ENCODE data around the gene PLEKHG5.
"Not testable (repeated sequence)": the region's sequence is repeated elsewhere in the genome, so short reads cannot be mapped to it uniquely, and the experiment has no call there.

PLEKHG5 gene

GRCh38 chr1:6461538-6462411, 29.7 kb downstream of the PLEKHG5 start:
- DNase-seq (ENCODE audit: low spot score): no peak

- no peak for DNase-seq (ENCODE audit: low spot score)
Observed at GRCh38 chr1:6461051-6461530, 30.4 kb downstream of the PLEKHG5 start.

GRCh38 chr1:6460301-6461050, 31.0 kb downstream of the PLEKHG5 start:
- no peak for DNase-seq (ENCODE audit: low spot score)

GRCh38 chr1:6459850-6460265, 31.6 kb downstream of the PLEKHG5 start:
- no peak for DNase-seq (ENCODE audit: low spot score)

- no peak for DNase-seq (ENCODE audit: low spot score)
Observed at GRCh38 chr1:6456800-6457466, 34.5 kb downstream of the PLEKHG5 start.

GRCh38 chr1:6455752-6456520, 35.5 kb downstream of the PLEKHG5 start:
- not testable (repeated sequence) for DNase-seq (ENCODE audit: low spot score)

GRCh38 chr1:6454856-6455751, 36.4 kb downstream of the PLEKHG5 start:
- DNase-seq (ENCODE audit: low spot score): peak; percentile 48

- not testable (repeated sequence) for DNase-seq (ENCODE audit: low spot score)
Observed at GRCh38 chr1:6453895-6454855, 37.3 kb downstream of the PLEKHG5 start.

- no peak for DNase-seq (ENCODE audit: low spot score)
Observed at GRCh38 chr1:6450943-6451373, 40.5 kb downstream of the PLEKHG5 start.

- DNase-seq (ENCODE audit: low spot score): not testable (repeated sequence)
Observed at GRCh38 chr1:6450486-6450885, 41.0 kb downstream of the PLEKHG5 start.

- DNase-seq (ENCODE audit: low spot score): no peak
Observed at GRCh38 chr1:6450005-6450450, 41.4 kb downstream of the PLEKHG5 start.

- peak; percentile 48 for DNase-seq (ENCODE audit: low spot score)
Observed at GRCh38 chr1:6448749-6449631, 42.5 kb downstream of the PLEKHG5 start.

- DNase-seq (ENCODE audit: low spot score): no peak
Observed at GRCh38 chr1:6447818-6448748, 43.4 kb downstream of the PLEKHG5 start.

- no peak for DNase-seq (ENCODE audit: low spot score)
Observed at GRCh38 chr1:6447016-6447817, 44.2 kb downstream of the PLEKHG5 start.

- DNase-seq (ENCODE audit: low spot score): no peak
Observed at GRCh38 chr1:6446665-6447015, 44.8 kb downstream of the PLEKHG5 start.

GRCh38 chr1:6445929-6446328, 45.5 kb downstream of the PLEKHG5 start:
- DNase-seq (ENCODE audit: low spot score): not testable (repeated sequence)
